Tibial artery (tissue), 4 donors: ENCODE results near the gene EPX.
A peak's percentile ranks its signal among the peaks of the same experiment; 100 is the strongest.

ENCODE experiments used
- DNase-seq, 2 donors: peaks; one replicate each; pipeline ENCODE4 v3.0.0-alpha.2; 2019
- H3K27ac ChIP-seq, 2 donors: fragments of 200-600 bp; sonication (generic) in 1 of 2; 1 replicate in 1 of 2; 2 replicates in 1 of 2; pipeline ENCODE4 v1.5.1; 2018 to 2019; ENCODE audit warnings: mild to moderate bottlenecking in 1 of 2
- H3K27me3 ChIP-seq, 2 donors: fragments of 200-600 bp; sonication (generic) in 1 of 2; one replicate each; pipeline versions ENCODE4 v1.5.1 to v1.6.0; 2016 to 2019
- H3K36me3 ChIP-seq, 3 donors: fragments of 200-600 bp; sonication (generic) in 2 of 3; one replicate each; pipeline ENCODE4 v1.5.1; 2016 to 2019; ENCODE audit warnings: mild to moderate bottlenecking in 2 of 3
- H3K4me1 ChIP-seq, 4 donors: fragments of 200-600 bp; sonication (generic) in 2 of 4; 1 replicate in 3 of 4; 2 replicates in 1 of 4; pipeline ENCODE4 v1.5.1; 2016 to 2019
- H3K4me3 ChIP-seq, 2 donors: fragments of 200-600 bp; sonication (generic) in 1 of 2; 1 replicate in 1 of 2; 2 replicates in 1 of 2; pipeline ENCODE4 v1.5.1; 2018 to 2019; ENCODE audit warnings: mild to moderate bottlenecking in 2 of 2
- H3K9me3 ChIP-seq, 3 donors: fragments of 200-600 bp; sonication (generic) in 1 of 3; one replicate each; pipeline ENCODE4 v1.5.1; 2016 to 2019
- CTCF ChIP-seq, 2 experiments: fragments of 200-600 bp in 1 of 2; fragments of 450-650 bp in 1 of 2; IDR thresholded peaks; one replicate each; pipeline ENCODE4 v1.5.1; 2017 to 2019; ENCODE audit warnings: antibody characterized with exemption in 2 of 2, mild to moderate bottlenecking in 1 of 2, moderate library complexity in 1 of 2
- intact Hi-C: fragments of 100-400 bp; cut with DNase I; formaldehyde crosslinking; loops from one replicate; pipeline ENCODE4 v1.15.0; 2023; ENCODE audit warnings: low total_unique reads

Gene EPX

GRCh38 chr17:58247511-58248363 lies 55.2 kb downstream of the EPX start:
- Histone ChIP-seq H3K27me3 (peaks cover 0 to 72% of the 10 kb centered on the region in 2 donors), H3K4me1 (peaks cover 0 to 14% (median 9%) of the 10 kb centered on the region in 4 donors), H3K27ac (no peak overlapping the region), H3K36me3 (no peaks in the 10 kb centered on the region), H3K4me3 (no peak overlapping the region), H3K9me3 (no peaks in the 10 kb centered on the region)
- DNase-seq: no peak
- TF ChIP-seq CTCF (IDR thresholded peaks at IDR 0.05): no peak
- intact Hi-C loops: no loop called here

GRCh38 chr17:58248955-58249269 lies 56.4 kb downstream of the EPX start:
- TF ChIP-seq CTCF (IDR thresholded peaks at IDR 0.05): no peak
- Histone ChIP-seq H3K4me3 (peak overlapping the region in 1 of 2 donors; percentile 45), H3K27me3 (peaks cover 0 to 69% of the 10 kb centered on the region in 2 donors), H3K4me1 (peaks cover 0 to 14% (median 9%) of the 10 kb centered on the region in 4 donors), H3K27ac (no peak overlapping the region), H3K36me3 (no peaks in the 10 kb centered on the region), H3K9me3 (no peaks in the 10 kb centered on the region)
- no peak for DNase-seq
- intact Hi-C loops: no loop called here

GRCh38 chr17:58249270-58250133 lies 57.0 kb downstream of the EPX start:
- no peak overlapping the region for H3K27ac ChIP-seq
- intact Hi-C loops: no loop called here
- TF ChIP-seq CTCF (IDR thresholded peaks at IDR 0.05): peak; percentile 70 to 95

GRCh38 chr17:58250344-58251011 lies 58.0 kb downstream of the EPX start:
- Histone ChIP-seq H3K9me3 (no peaks in the 10 kb centered on the region), H3K4me1 (peaks cover 0 to 14% (median 9%) of the 10 kb centered on the region in 4 donors), H3K36me3 (no peaks in the 10 kb centered on the region), H3K27me3 (peaks cover 0 to 68% of the 10 kb centered on the region in 2 donors), H3K4me3 (no peak overlapping the region), H3K27ac (no peak overlapping the region)
- TF ChIP-seq CTCF (IDR thresholded peaks at IDR 0.05): no peak
- no peak for DNase-seq
- intact Hi-C loops: no loop called here

More at GRCh38 chr17:58249270-58250133, 57.0 kb downstream of the EPX start:
- Histone ChIP-seq H3K36me3 (no peaks in the 10 kb centered on the region), H3K9me3 (no peaks in the 10 kb centered on the region), H3K27me3 (peaks cover 0 to 68% of the 10 kb centered on the region in 2 donors), H3K4me3 (peak overlapping the region; percentile 28 to 45), H3K4me1 (peaks cover 0 to 14% (median 9%) of the 10 kb centered on the region in 4 donors)
- DNase-seq: no peak

- no peak for TF ChIP-seq CTCF (IDR thresholded peaks at IDR 0.05)
- Histone ChIP-seq H3K27me3 (peaks cover 0 to 54% of the 10 kb centered on the region in 2 donors), H3K36me3 (no peaks in the 10 kb centered on the region), H3K4me1 (peaks cover 0 to 14% (median 9%) of the 10 kb centered on the region in 4 donors), H3K27ac (no peak overlapping the region), H3K9me3 (no peaks in the 10 kb centered on the region), H3K4me3 (no peak overlapping the region)
- DNase-seq: no peak
- intact Hi-C loops: no loop called here
These were observed 59.6 kb downstream of the EPX start for GRCh38 chr17:58252141-58252540.
